K562 (cell line): ENCODE measurements around the gene RPLP2. TPM values are rescaled to one million over a fixed set of nuclear protein-coding genes. Genes with fewer than 3 reads are reported as not detected.

Experiments used
- BHLHE40 ChIP-seq: IDR thresholded peaks from 2 replicates; pipeline ENCODE4 v1.6.1; 2011; ENCODE audit warnings: low read length, improper control_type of control experiment
- BMI1 ChIP-seq: fragments of 150-350 bp; IDR thresholded peaks from 2 replicates; pipeline ENCODE4 v1.6.1; 2014; ENCODE audit warnings: low read length
- ETV1 ChIP-seq: fragments of 450-650 bp; conservative IDR thresholded peaks from 2 replicates; pipeline ENCODE4 v1.6.1; 2016; ENCODE audit warnings: missing genetic modification characterization, control low read depth, low read depth, missing compliant biosample characterization
- FOSL1 ChIP-seq: fragments of 200-800 bp; sonication (Bioruptor generic); conservative IDR thresholded peaks from 2 replicates; pipeline ENCODE4 v1.6.1; 2016; ENCODE audit warnings: missing genetic modification characterization, missing compliant biosample characterization
- FOXA3 ChIP-seq, 2 experiments: fragments of 450-650 bp in 1 of 2; sonication (generic) in 1 of 2; formaldehyde crosslinking; IDR thresholded peaks in 1 of 2; conservative IDR thresholded peaks in 1 of 2; 2 replicates each; pipeline versions ENCODE4 v1.4.0 to v1.8.0; 2020 to 2022; ENCODE audit warnings: mild to moderate bottlenecking in 2 of 2, missing genetic modification reagents in 1 of 2
- HDGF ChIP-seq: fragments of 450-650 bp; IDR thresholded peaks from 2 replicates; pipeline ENCODE4 v1.6.1; 2016
- HNRNPK ChIP-seq: fragments of 200-400 bp; formaldehyde crosslinking; IDR thresholded peaks from one replicate; pipeline ENCODE4 v1.6.1; 2018; ENCODE audit warnings: mild to moderate bottlenecking, low read depth, low read length; ENCODE audit not compliant: poor library complexity, severe bottlenecking
- MLLT1 ChIP-seq, 2 experiments: fragments of 450-650 bp; IDR thresholded peaks; 2 replicates each; pipeline ENCODE4 v1.6.1; 2016
- NUFIP1 ChIP-seq: fragments of 450-650 bp; IDR thresholded peaks from 2 replicates; pipeline ENCODE4 v1.6.1; 2018; ENCODE audit not compliant: partially characterized antibody
- PATZ1 ChIP-seq: fragments of 250-450 bp; sonication (Bioruptor Pico); IDR thresholded peaks from 2 replicates; pipeline ENCODE4 v1.5.0; 2020; ENCODE audit warnings: mild to moderate bottlenecking, borderline replicate concordance
- RFX7 ChIP-seq: fragments of 250-450 bp; sonication (Bioruptor Pico); IDR thresholded peaks from 2 replicates; pipeline ENCODE4 v1.5.1; 2021; ENCODE audit warnings: mild to moderate bottlenecking
- SIN3A ChIP-seq, 2 experiments: fragments of 150-350 bp in 1 of 2; IDR thresholded peaks; 2 replicates each; pipeline ENCODE4 v1.6.1; 2011 to 2016; ENCODE audit warnings: borderline replicate concordance in 2 of 2, low read depth in 2 of 2, low read length in 2 of 2, mild to moderate bottlenecking in 2 of 2, moderate library complexity in 2 of 2; ENCODE audit not compliant: control insufficient read depth in 1 of 2
- TAF1 ChIP-seq: IDR thresholded peaks from 2 replicates; pipeline ENCODE4 v1.6.1; 2011; ENCODE audit warnings: mild to moderate bottlenecking, low read length, moderate library complexity; ENCODE audit not compliant: insufficient read depth, control insufficient read depth, severe bottlenecking; ENCODE audit errors: extremely low read depth
- TAF9B ChIP-seq: fragments of 450-650 bp; IDR thresholded peaks from 2 replicates; pipeline ENCODE4 v1.6.1; 2018; ENCODE audit warnings: mild to moderate bottlenecking; ENCODE audit not compliant: partially characterized antibody
- TCFL5 ChIP-seq: fragments of 250-450 bp; sonication (Bioruptor Pico); conservative IDR thresholded peaks from 2 replicates; pipeline ENCODE4 v1.6.1; 2021; ENCODE audit warnings: mild to moderate bottlenecking, moderate library complexity, matching md5 sums
- TEAD1 ChIP-seq, 2 experiments: fragments of 450-650 bp in 1 of 2; sonication (generic) in 1 of 2; formaldehyde crosslinking; IDR thresholded peaks; 2 replicates each; pipeline versions ENCODE4 v1.4.0 to v1.8.0; 2020 to 2022; ENCODE audit warnings: mild to moderate bottlenecking in 2 of 2, missing genetic modification reagents in 1 of 2
- ZEB2 ChIP-seq: fragments of 450-650 bp; IDR thresholded peaks from 2 replicates; pipeline ENCODE4 v1.6.1; 2016
- ZFP91 ChIP-seq: sonication (generic); formaldehyde crosslinking; IDR thresholded peaks from 2 replicates; pipeline ENCODE4 v1.8.0; 2022; ENCODE audit warnings: mild to moderate bottlenecking, missing genetic modification reagents
- ZKSCAN1 ChIP-seq: fragments of 150-350 bp; IDR thresholded peaks from 2 replicates; pipeline ENCODE4 v1.6.1; 2016; ENCODE audit warnings: low read depth, low read length
- ZNF274 ChIP-seq: IDR thresholded peaks from 2 replicates; pipeline ENCODE4 v1.6.1; 2011; ENCODE audit warnings: low read depth, mild to moderate bottlenecking, low read length, moderate library complexity, borderline replicate concordance
- ZNF316 ChIP-seq: fragments of 450-650 bp; IDR thresholded peaks from 2 replicates; pipeline ENCODE4 v1.6.1; 2016
- ZNF324 ChIP-seq: fragments of 250-450 bp; sonication (Bioruptor Pico); IDR thresholded peaks from 2 replicates; pipeline ENCODE4 v1.4.0; 2020; ENCODE audit warnings: mild to moderate bottlenecking
- ZNF408 ChIP-seq: fragments of 250-450 bp; sonication (Bioruptor Pico); IDR thresholded peaks from 2 replicates; pipeline ENCODE4 v1.4.0; 2020; ENCODE audit warnings: low read depth, mild to moderate bottlenecking, moderate library complexity
- polyA plus RNA-seq, 8 experiments: library from polyadenylated mRNA; depleted of rRNA in 4 of 8; stranded (reverse) in 5 of 8; unstranded in 3 of 8; fragments of >200 nt; fragmentation: Nextera tagmentation in 2 of 8; fragmentation: Illumina TruSeq in 1 of 8; extraction: Ambion mirVana in 2 of 8; extraction: Trizol in 1 of 8; gene quantifications; 2 replicates each; pipeline versions ENCODE4 v1.2.1 to v1.2.3, GENCODE V29; 2011 to 2014; ENCODE audit warnings: inconsistent platforms in 1 of 8, missing spikeins in 1 of 8
- total RNA-seq, 7 experiments: library from RNA; depleted of rRNA in 6 of 7; stranded (reverse); fragments of >200 nt in 6 of 7; fragmentation: Illumina TruSeq in 2 of 7; extraction: Trizol in 2 of 7; gene quantifications; 2 replicates each; pipeline versions ENCODE4 v1.2.1 to v1.2.3, GENCODE V29; 2011 to 2021; ENCODE audit warnings: low replicate concordance in 1 of 7

The RPLP2 gene
- total and polyA plus RNA-seq, 9 of the 15 experiments (the other 6 are each of a cell fraction or from before 2014, with no cell fraction given), result 528 to 3,807 (median 1,633) TPM

- TF ChIP-seq TAF9B, result peak; percentile 72
- no peak for TF ChIP-seq ZNF408
- no peak for TF ChIP-seq TCFL5 (CRISPR knock-in tag)
- no peak for TF ChIP-seq ZNF274
- TF ChIP-seq FOXA3 (CRISPR knock-in tag; conservative IDR thresholded peaks at IDR 0.05 in 1 of 2, IDR thresholded peaks at IDR 0.05 in 1 of 2), result peak in 1 of 2 experiments; percentile 82; a peak in 1 of 4 replicates
- peak; percentile 90 for TF ChIP-seq BHLHE40
- no peak for TF ChIP-seq ZEB2
- TF ChIP-seq ZFP91, result 0 out of 2 replicates have a peak, but pooled peaks have one; percentile 29
- TF ChIP-seq MLLT1 (IDR thresholded peaks at IDR 0.05), result peak; percentile 53 to 59; a peak in 2 of 4 replicates
- TF ChIP-seq ZNF324 (CRISPR knock-in tag), result no peak
- peak; percentile 52; the same call in 1 of the 2 replicates for TF ChIP-seq ZNF316
- TF ChIP-seq PATZ1 (CRISPR knock-in tag), result no peak
- no peak for TF ChIP-seq HNRNPK
- TF ChIP-seq NUFIP1, result no peak
- peak; percentile 58 for TF ChIP-seq FOSL1 (tag)
- TF ChIP-seq SIN3A (IDR thresholded peaks at IDR 0.05; ENCODE audit: borderline replicate concordance in 2 of 2, control insufficient read depth in 1 of 2, low read depth in 2 of 2, low read length in 2 of 2), result peak; percentile 84 to 92; a peak in 3 of 4 replicates
- peak; percentile 60 to 92; a peak in 3 of 4 replicates for TF ChIP-seq TEAD1 (CRISPR knock-in tag; IDR thresholded peaks at IDR 0.05)
- TF ChIP-seq HDGF, result no peak
- TF ChIP-seq RFX7 (CRISPR knock-in tag), result no peak
- no peak for TF ChIP-seq BMI1
- TF ChIP-seq TAF1, result peak; percentile 97
- peak; percentile 85 for TF ChIP-seq ETV1
- 0 out of 2 replicates have a peak, but pooled peaks have one; percentile 28 for TF ChIP-seq ZKSCAN1
Measured at GRCh38 chr11:809287-810039, at the start of gene RPLP2 (continued).
